Right lobe of liver (tissue), 6 donors: ENCODE measurements around the gene MCM8. TPM values are rescaled to one million over a fixed set of nuclear protein-coding genes. Genes with fewer than 3 reads are reported as not detected.
A peak's percentile ranks its signal among the peaks of the same experiment; 100 is the strongest.

ENCODE experiments used
- ATAC-seq, 4 donors: fragments of 200-7000 bp; cut with Tn5 transposase; one replicate each; pipeline ENCODE4 v1.9.1; 2020; ENCODE audit warnings: mild to moderate bottlenecking in 4 of 4, moderate library complexity in 4 of 4
- DNase-seq, 3 donors: peaks; one replicate each; pipeline ENCODE4 v3.0.0-alpha.2; 2020
- H3K27ac ChIP-seq, 3 donors: fragments of 200-600 bp; one replicate each; pipeline ENCODE4 v1.8.0; 2022
- H3K27me3 ChIP-seq, 2 donors: fragments of 200-600 bp; one replicate each; pipeline ENCODE4 v1.8.0; 2022
- H3K36me3 ChIP-seq, 4 donors: fragments of 200-600 bp; sonication (generic) in 1 of 4; one replicate each; pipeline versions ENCODE4 v1.5.1 to v1.8.0; 2017 to 2022; ENCODE audit warnings: control low read depth in 1 of 4
- H3K4me1 ChIP-seq, 4 donors: fragments of 200-600 bp; sonication (generic) in 1 of 4; one replicate each; pipeline versions ENCODE4 v1.5.1 to v1.8.0; 2017 to 2022; ENCODE audit warnings: control low read depth in 1 of 4
- H3K4me3 ChIP-seq, 3 donors: fragments of 200-600 bp; one replicate each; pipeline ENCODE4 v1.8.0; 2022
- H3K9me3 ChIP-seq, 4 donors: fragments of 200-600 bp; sonication (generic) in 1 of 4; one replicate each; pipeline versions ENCODE4 v1.5.1 to v1.8.0; 2017 to 2022; ENCODE audit warnings: control low read depth in 1 of 4
- POLR2A ChIP-seq: fragments of 450-650 bp; IDR thresholded peaks from one replicate; pipeline ENCODE4 v1.6.1; 2017; ENCODE audit warnings: antibody characterized with exemption, mild to moderate bottlenecking
- WGBS: methylation state at CpG from one replicate; pipeline ENCODE4 v1.1.6; 2018; ENCODE audit warnings: low coverage, low lambda C conversion rate; ENCODE audit not compliant: insufficient coverage; ENCODE audit errors: missing lambda C conversion rate; 5-methylcytosine and 5-hydroxymethylcytosine counted together
- intact Hi-C, 2 donors: fragments of 100-400 bp; cut with DNase I; formaldehyde crosslinking; loops; one replicate each; pipeline versions ENCODE4 v1.11.2 to v1.14.1; 2022
- total RNA-seq, 6 experiments: library from RNA; depleted of rRNA in 2 of 6; stranded (reverse); fragments of >200 nt in 2 of 6; fragmentation: NEBNext Ultra II Directional in 3 of 6; extraction: Animal tissue kit (Norgen Biotek cat#: 25700) in 3 of 6; gene quantifications; one replicate each; pipeline versions ENCODE4 v1.1.0 to v1.2.4, GENCODE V29; 2016 to 2023
- TF ChIP-seq, protein P1 (sequence below), 4 donors: fragments of 200-600 bp in 3 of 4; fragments of 450-650 bp in 1 of 4; IDR thresholded peaks; one replicate each; pipeline versions ENCODE4 v1.5.1 to v1.8.0; 2016 to 2022; ENCODE audit warnings: antibody characterized with exemption in 4 of 4, mild to moderate bottlenecking in 2 of 4
- donor health status: DM: no; HTN: yes; CAD: no.
- donor health status: DM: no; HTN: no; CAD: no.
- donor health status: DM: no; HTN: no; CAD: no.
- donor health status: DM: no; HTN: yes; CAD: no.
- donor health status: DM: no; HTN: yes; CAD: no.

Gene MCM8
- total RNA-seq, 6 experiments from 2014 or later = 1.4 to 2.5 (median 1.6) TPM

DNA sequence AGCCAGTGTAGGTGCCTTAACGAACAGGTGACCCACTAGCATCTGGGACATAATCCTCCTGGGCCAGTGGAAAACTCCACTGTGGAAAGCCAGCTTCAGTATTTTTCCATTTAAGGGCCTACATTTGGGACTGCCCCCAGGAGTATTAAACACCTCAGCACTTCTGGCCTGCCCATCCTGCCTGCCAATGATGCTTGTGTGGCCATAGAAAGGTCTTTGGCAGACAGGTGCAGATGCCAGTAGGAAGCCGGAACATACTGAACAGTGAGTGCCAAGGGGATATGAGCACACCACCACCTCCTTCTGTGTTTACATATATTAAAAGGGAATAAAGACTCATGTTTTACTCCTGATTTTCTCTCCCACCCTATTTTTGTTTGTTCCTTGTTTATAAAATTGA lies 19.9 kb downstream of the MCM8 start:
- WGBS = 100% methylated on average over 1 of the region's 2 CpGs
- no peak for TF ChIP-seq POLR2A
- TF ChIP-seq, protein P1, sequence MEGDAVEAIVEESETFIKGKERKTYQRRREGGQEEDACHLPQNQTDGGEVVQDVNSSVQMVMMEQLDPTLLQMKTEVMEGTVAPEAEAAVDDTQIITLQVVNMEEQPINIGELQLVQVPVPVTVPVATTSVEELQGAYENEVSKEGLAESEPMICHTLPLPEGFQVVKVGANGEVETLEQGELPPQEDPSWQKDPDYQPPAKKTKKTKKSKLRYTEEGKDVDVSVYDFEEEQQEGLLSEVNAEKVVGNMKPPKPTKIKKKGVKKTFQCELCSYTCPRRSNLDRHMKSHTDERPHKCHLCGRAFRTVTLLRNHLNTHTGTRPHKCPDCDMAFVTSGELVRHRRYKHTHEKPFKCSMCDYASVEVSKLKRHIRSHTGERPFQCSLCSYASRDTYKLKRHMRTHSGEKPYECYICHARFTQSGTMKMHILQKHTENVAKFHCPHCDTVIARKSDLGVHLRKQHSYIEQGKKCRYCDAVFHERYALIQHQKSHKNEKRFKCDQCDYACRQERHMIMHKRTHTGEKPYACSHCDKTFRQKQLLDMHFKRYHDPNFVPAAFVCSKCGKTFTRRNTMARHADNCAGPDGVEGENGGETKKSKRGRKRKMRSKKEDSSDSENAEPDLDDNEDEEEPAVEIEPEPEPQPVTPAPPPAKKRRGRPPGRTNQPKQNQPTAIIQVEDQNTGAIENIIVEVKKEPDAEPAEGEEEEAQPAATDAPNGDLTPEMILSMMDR (IDR thresholded peaks at IDR 0.05) = no peak
- intact Hi-C loops = no loop called here
- Histone ChIP-seq H3K4me3 (no peak overlapping the region), H3K27ac (no peak overlapping the region), H3K4me1 (no peaks in the 10 kb centered on the region), H3K36me3 (peaks cover 0 to 7% (median 3%) of the 10 kb centered on the region in 4 donors), H3K9me3 (no peaks in the 10 kb centered on the region), H3K27me3 (no peaks in the 10 kb centered on the region)
- peak in 1 of 4 donors; percentile 29 for ATAC-seq
- no peak for DNase-seq

DNA sequence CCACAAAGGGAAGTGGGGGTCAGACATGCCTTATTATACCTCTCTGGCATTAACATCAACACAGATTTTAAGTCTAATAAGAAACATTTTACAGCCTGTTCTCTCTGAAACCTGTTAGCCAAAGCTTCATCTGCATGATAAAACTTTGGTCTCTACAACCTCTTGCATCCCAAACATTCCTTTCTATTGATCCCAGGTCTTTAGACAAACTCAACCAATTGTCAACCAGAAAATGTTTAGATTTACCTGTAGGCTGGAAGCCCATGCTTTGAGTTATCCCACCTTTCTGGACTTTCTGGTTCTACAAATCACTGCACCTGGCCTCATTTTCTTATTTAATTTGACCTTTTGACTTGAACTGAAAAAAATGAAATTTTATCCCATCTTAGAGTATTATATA lies 20.8 kb downstream of the MCM8 start:
- ATAC-seq (no peak), DNase-seq (no peak)
- Histone ChIP-seq H3K27ac (no peak overlapping the region), H3K27me3 (no peaks in the 10 kb centered on the region), H3K4me1 (no peaks in the 10 kb centered on the region), H3K4me3 (no peak overlapping the region), H3K9me3 (no peaks in the 10 kb centered on the region), H3K36me3 (peaks cover 0 to 7% (median 3%) of the 10 kb centered on the region in 4 donors)
- TF ChIP-seq POLR2A = no peak
- TF ChIP-seq, protein P1 (IDR thresholded peaks at IDR 0.05) = no peak
- intact Hi-C loops = no loop called here

DNA sequence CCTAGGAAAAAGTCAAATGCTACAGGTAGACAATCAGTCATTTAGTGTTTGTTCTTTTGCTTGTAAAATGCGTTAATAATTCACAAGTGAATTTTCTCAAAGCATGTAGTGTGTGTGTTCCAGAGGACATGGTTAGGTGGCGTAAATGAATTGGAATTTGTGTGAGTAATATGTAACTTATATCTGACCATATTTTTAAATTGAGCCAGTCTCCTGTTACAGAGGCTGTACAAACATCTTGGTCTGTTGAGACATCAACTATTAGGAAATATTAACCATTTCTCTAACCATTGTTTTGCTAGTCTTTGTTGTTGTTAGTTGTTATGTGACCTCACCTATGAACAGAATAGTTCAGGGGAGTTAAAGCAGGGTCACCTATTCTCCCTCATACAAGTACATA lies 22.7 kb downstream of the MCM8 start:
- Histone ChIP-seq H3K36me3 (no peaks in the 10 kb centered on the region), H3K27me3 (no peaks in the 10 kb centered on the region), H3K9me3 (no peaks in the 10 kb centered on the region), H3K4me3 (no peak overlapping the region), H3K4me1 (no peaks in the 10 kb centered on the region), H3K27ac (no peak overlapping the region)
- intact Hi-C loops = no loop called here
- TF ChIP-seq POLR2A = no peak
- TF ChIP-seq, protein P1 (IDR thresholded peaks at IDR 0.05) = no peak
- ATAC-seq (peak in 1 of 4 donors; percentile 26), DNase-seq (no peak)
- 48% methylated on average over 2 of the region's 2 CpGs for WGBS

DNA sequence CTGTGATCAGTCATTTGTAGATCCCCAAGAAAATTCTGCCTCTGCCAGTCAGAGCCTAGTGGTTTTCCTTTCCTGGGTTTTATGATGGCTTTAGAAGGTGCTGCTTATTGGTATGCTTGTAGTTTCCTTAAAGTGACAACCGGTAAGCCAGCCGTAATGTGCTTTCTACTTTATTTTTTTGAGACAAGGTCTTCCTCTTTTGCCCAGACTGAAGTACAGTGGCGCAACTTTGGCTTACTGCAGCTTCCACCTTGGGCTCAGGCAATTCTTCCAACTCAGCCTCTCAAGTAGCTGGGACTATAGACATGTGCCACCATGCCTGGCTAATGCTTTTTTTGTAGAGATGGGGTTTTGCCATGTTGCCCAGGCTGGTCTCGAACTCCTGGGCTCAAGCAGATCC lies 23.5 kb downstream of the MCM8 start:
- WGBS = 69% methylated on average over 3 of the region's 4 CpGs
- DNase-seq (no peak), ATAC-seq (no peak)
- intact Hi-C loops = no loop called here
- Histone ChIP-seq H3K4me3 (no peak overlapping the region), H3K36me3 (no peaks in the 10 kb centered on the region), H3K27ac (no peak overlapping the region), H3K4me1 (no peaks in the 10 kb centered on the region), H3K9me3 (no peaks in the 10 kb centered on the region), H3K27me3 (no peaks in the 10 kb centered on the region)
- no peak for TF ChIP-seq POLR2A
- TF ChIP-seq, protein P1 (IDR thresholded peaks at IDR 0.05) = no peak

DNA sequence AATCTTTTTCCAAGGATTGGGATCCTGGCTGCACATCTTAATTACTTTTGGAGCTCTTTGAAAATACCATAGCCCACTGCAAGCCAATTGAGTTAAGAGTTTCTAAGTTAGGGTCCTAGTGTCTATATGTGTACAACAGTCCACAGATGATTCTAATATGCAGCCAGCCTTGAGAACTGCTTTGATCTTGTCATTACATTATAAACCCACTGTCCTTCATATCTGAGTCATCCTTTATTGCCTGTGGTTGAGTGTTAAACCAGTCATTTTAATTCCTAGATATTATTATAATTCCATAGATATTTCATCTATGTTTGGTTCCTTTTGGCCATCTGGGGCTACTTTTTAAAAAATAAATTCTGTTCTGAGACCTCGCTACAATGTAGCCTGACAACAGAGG lies 24.1 kb downstream of the MCM8 start:
- Histone ChIP-seq H3K36me3 (no peaks in the 10 kb centered on the region), H3K4me3 (no peak overlapping the region), H3K9me3 (no peaks in the 10 kb centered on the region), H3K4me1 (no peaks in the 10 kb centered on the region), H3K27ac (no peak overlapping the region), H3K27me3 (no peaks in the 10 kb centered on the region)
- ATAC-seq (no peak), DNase-seq (no peak)
- TF ChIP-seq, protein P1 (IDR thresholded peaks at IDR 0.05) = no peak
- no peak for TF ChIP-seq POLR2A
- WGBS = 100% methylated on average over 1 of the region's 1 CpG
- intact Hi-C loops = no loop called here
